Activated naive CD8-positive, alpha-beta T cell treated with anti-CD3 and anti-CD28 coated beads, Interleukin-2, amount 50 U/mL, for 24 hours (primary cell): ENCODE data around the gene ZNF782.
"Not testable (repeated sequence)": the region's sequence is repeated elsewhere in the genome, so short reads cannot be mapped to it uniquely, and the experiment has no call there.

Source experiments
- ATAC-seq: fragments of 150-1000 bp; cut with Tn5 transposase; one replicate; pipeline ENCODE4 v1.10.0; 2021
- DNase-seq: peaks from one replicate; pipeline ENCODE4 v3.0.0; 2021
- H3K27ac Mint-ChIP-seq: one replicate; pipeline ENCODE4 v1.8.0; 2021; ENCODE audit warnings: mild to moderate bottlenecking, mixed read lengths
- H3K27me3 Mint-ChIP-seq: one replicate; pipeline ENCODE4 v1.8.0; 2021; ENCODE audit warnings: mixed read lengths
- H3K36me3 Mint-ChIP-seq: one replicate; pipeline ENCODE4 v1.8.0; 2021; ENCODE audit warnings: low read depth, mixed read lengths
- H3K4me1 Mint-ChIP-seq: one replicate; pipeline ENCODE4 v1.8.0; 2021; ENCODE audit warnings: mixed read lengths
- H3K4me3 Mint-ChIP-seq: one replicate; pipeline ENCODE4 v1.8.0; 2021; ENCODE audit warnings: mild to moderate bottlenecking, moderate library complexity, mixed read lengths
- H3K9me3 Mint-ChIP-seq: one replicate; pipeline ENCODE4 v1.8.0; 2021; ENCODE audit warnings: mixed read lengths

The ZNF782 gene

GRCh38 chr9:96865240-96865639, 10.9 kb upstream of the ZNF782 start:
- not testable (repeated sequence) for H3K36me3 Mint-ChIP-seq, DNase-seq, H3K27me3 Mint-ChIP-seq, H3K9me3 Mint-ChIP-seq, H3K27ac Mint-ChIP-seq, ATAC-seq, H3K4me3 Mint-ChIP-seq, H3K4me1 Mint-ChIP-seq

- H3K9me3 Mint-ChIP-seq = no peaks in the 10 kb centered on the region
- H3K4me1 Mint-ChIP-seq = peaks cover 19% of the 10 kb centered on the region
- peaks cover 7% of the 10 kb centered on the region for H3K27me3 Mint-ChIP-seq
- H3K4me3 Mint-ChIP-seq = no peak overlapping the region
- DNase-seq = no peak
- ATAC-seq = no peak
- no peaks in the 10 kb centered on the region for H3K36me3 Mint-ChIP-seq
- no peak overlapping the region for H3K27ac Mint-ChIP-seq
These were observed 5.3 kb upstream of the ZNF782 start for GRCh38 chr9:96859461-96860198.

- Mint-ChIP-seq H3K36me3 (peaks cover 3% of the 10 kb centered on the region), H3K4me3 (no peak overlapping the region), H3K27me3 (peaks cover 11% of the 10 kb centered on the region), H3K27ac (no peak overlapping the region), H3K9me3 (no peaks in the 10 kb centered on the region), H3K4me1 (peaks cover 23% of the 10 kb centered on the region)
- no peak for DNase-seq
- ATAC-seq = no peak
These were observed 4.4 kb upstream of the ZNF782 start for GRCh38 chr9:96858670-96859069.

DNA sequence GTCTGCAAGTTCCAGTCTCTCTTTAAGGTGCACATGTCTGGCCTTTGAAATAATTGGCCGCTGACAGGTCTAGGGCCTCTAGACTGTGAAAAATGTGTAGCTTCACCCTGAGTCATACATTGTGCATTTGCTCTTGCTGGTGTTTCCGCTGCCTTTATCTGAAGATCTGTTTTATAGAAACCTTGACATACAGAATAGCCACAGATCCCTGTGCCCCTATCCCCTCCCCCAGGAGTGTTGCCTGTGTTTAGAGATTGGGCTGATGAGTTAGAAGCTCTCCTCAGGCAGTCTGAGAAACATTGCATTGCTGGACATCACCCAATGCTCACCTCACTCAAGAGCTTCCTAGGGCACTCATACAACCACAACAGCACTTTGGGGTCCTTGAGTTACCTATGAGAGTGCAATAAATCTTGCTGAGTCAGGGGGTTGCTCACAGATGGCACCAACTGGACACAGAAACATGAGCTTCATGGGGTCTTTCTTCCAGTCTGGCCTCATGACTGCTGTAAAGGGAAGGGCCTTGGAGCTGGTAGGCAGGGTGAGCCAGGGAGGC, 3.8 kb upstream of the ZNF782 start:
- H3K4me1 Mint-ChIP-seq = peaks cover 28% of the 10 kb centered on the region
- ATAC-seq = peak; percentile 18
- H3K27ac Mint-ChIP-seq = no peak overlapping the region
- H3K4me3 Mint-ChIP-seq = no peak overlapping the region
- peaks cover 3% of the 10 kb centered on the region for H3K36me3 Mint-ChIP-seq
- peaks cover 11% of the 10 kb centered on the region for H3K27me3 Mint-ChIP-seq
- H3K9me3 Mint-ChIP-seq = no peaks in the 10 kb centered on the region
- DNase-seq = no peak

DNA sequence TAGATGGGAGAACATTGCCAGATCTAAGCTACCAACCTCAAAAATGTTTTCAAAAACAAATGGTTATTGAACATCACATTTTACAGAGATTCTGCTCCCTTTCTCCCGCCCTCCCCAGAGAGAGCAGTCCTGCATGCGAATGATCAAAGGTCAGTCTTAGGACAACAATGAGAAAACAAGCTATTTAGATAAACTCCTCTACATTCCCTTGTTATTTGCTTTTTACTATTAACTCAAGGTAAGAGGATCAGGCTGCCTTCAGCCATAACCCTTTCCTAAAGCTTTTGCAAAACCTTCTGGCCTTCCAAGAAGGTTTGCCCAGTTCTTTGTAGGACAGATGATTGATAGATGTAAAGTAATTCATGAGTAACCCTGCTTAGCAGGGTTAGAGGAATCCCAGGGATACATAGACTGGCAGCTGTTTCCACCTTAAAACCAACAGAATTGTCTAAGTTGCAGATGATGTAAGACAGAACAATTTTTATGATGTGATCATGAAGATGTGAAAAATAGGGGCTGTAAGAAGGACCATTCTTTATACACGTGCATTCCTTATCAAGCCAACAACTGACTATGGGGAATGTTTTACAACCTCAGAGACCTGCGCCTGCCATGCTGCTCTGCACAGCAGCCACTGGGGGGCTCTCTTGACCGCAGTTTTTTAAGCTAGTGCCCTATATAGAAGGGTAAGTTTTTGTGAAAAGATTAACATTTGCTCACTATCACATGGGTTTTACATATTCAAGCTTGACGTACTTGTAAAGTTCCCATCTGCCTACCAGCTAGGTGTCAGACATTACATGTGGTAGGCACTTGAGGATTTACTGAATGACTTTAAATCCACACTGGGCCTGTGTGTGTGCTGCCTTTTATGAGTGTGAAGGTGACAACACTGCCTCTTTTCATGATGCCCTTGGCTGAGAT, 2.3 kb upstream of the ZNF782 start:
- Mint-ChIP-seq H3K27me3 (peaks cover 11% of the 10 kb centered on the region), H3K4me1 (peaks cover 43% of the 10 kb centered on the region), H3K36me3 (peaks cover 7% of the 10 kb centered on the region), H3K27ac (no peak overlapping the region), H3K9me3 (no peaks in the 10 kb centered on the region), H3K4me3 (no peak overlapping the region)
- ATAC-seq (peak; percentile 70), DNase-seq (peak; percentile 74)

DNA sequence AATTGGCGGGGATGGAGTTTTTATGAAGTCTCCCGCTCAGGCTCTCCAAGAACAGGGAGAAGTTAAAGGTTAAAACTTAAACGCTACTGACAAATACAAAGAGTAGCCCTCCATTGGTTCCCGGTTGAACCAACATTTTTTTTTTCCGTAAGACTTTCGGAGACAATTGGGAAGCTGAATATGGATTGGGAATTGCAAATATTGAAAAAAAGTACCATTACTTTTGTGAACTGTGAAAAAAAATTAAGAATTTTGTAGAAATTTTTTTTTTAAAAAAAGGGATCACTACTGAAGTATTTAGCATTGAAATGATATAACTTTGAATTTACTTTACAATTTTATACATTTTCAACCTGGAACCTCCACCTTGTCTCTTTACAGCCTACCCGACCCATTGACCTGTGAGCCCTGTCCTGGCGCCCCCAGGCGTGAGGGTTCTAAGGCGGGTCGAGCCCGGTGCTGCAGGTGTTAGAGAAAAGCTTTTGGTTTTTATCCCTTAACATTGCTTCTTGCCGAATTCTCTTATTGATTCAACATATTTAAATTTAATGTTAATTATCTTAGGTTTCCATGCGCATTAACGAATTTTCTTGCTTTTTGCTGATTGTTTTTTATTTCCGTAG, 448 bp upstream of the ZNF782 start:
- H3K36me3 Mint-ChIP-seq = peaks cover 12% of the 10 kb centered on the region
- peaks cover 4% of the 10 kb centered on the region for H3K9me3 Mint-ChIP-seq
- H3K27ac Mint-ChIP-seq = peak overlapping the region; percentile 99
- DNase-seq = no peak
- H3K27me3 Mint-ChIP-seq = peaks cover 11% of the 10 kb centered on the region
- H3K4me3 Mint-ChIP-seq = peak overlapping the region; percentile 100
- H3K4me1 Mint-ChIP-seq = peaks cover 50% of the 10 kb centered on the region
- ATAC-seq = no peak

GRCh38 chr9:96852676-96853075, 1.6 kb downstream of the ZNF782 start:
- H3K4me3 Mint-ChIP-seq = peak overlapping the region; percentile 100
- ATAC-seq = no peak
- peaks cover 57% of the 10 kb centered on the region for H3K4me1 Mint-ChIP-seq
- peaks cover 12% of the 10 kb centered on the region for H3K9me3 Mint-ChIP-seq
- no peak for DNase-seq
- peaks cover 30% of the 10 kb centered on the region for H3K36me3 Mint-ChIP-seq
- peak overlapping the region; percentile 39 for H3K27ac Mint-ChIP-seq
- peaks cover 11% of the 10 kb centered on the region for H3K27me3 Mint-ChIP-seq

DNA sequence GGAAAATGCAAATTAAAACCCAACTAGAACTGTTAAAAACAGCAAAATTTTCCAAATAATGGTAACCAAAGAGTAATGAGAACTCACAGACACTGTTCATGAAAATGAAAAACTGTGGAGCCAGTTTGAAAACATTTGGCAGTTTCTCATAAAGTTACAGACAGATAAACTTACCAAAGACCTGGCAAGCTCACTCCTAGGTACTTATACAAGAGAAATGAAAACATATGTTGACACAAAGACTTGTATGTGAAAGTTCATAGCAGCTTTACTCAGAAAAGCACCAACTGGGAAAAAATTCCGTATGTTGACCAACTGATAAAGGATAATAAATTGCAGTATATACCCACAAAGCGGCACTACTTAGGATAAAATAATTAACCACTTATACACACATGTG, 10.3 kb downstream of the ZNF782 start:
- Mint-ChIP-seq H3K9me3 (peaks cover 52% of the 10 kb centered on the region), H3K36me3 (peaks cover 89% of the 10 kb centered on the region), H3K27ac (no peak overlapping the region), H3K4me3 (no peak overlapping the region), H3K27me3 (no peaks in the 10 kb centered on the region), H3K4me1 (peaks cover 29% of the 10 kb centered on the region)
- DNase-seq (no peak), ATAC-seq (no peak)

DNA sequence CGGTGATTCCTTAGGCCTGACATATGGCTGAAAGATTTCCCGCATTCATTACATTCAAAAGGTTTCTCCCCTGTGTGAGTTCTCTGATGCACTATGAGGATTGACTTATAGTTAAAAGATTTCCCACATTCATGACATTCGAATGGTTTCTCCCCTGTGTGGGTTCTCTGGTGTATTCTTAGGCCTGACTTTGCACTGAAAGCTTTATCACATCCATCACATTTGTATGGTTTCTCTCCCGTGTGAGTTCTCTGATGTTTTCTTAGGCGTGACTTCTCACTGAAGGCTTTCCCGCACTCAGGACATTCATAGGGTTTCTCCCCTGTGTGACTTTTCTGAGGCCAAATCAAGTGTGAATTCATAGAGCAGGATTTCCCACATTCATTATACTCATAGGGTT, 35.8 kb downstream of the ZNF782 start:
- H3K4me1 Mint-ChIP-seq = no peaks in the 10 kb centered on the region
- H3K9me3 Mint-ChIP-seq = peaks cover 77% of the 10 kb centered on the region
- H3K36me3 Mint-ChIP-seq = peaks cover 85% of the 10 kb centered on the region
- ATAC-seq = no peak
- H3K27me3 Mint-ChIP-seq = no peaks in the 10 kb centered on the region
- no peak for DNase-seq
- H3K4me3 Mint-ChIP-seq = no peak overlapping the region
- H3K27ac Mint-ChIP-seq = peak overlapping the region; percentile 14

DNA sequence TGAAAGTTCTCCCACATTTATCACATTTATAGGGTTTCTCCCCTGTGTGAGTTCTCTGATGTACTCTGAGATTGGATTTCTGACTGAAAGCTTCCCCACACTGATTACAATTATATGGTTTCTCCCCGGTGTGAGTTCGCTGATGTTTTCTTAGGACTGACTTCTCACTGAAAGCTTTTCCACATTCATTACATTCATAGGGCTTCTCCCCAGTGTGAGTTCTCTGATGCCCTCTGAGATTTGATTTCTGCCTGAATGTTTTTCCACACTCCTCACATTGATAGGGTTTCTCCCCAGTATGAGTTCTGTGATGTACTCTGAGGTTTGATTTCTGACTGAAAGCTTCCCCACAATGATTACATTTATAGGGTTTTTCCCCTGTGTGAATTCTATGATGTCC, 36.3 kb downstream of the ZNF782 start:
- Mint-ChIP-seq H3K4me1 (no peaks in the 10 kb centered on the region), H3K27ac (peak overlapping the region; percentile 14), H3K9me3 (peaks cover 80% of the 10 kb centered on the region), H3K27me3 (no peaks in the 10 kb centered on the region), H3K36me3 (peaks cover 80% of the 10 kb centered on the region), H3K4me3 (no peak overlapping the region)
- no peak for DNase-seq
- no peak for ATAC-seq

DNA sequence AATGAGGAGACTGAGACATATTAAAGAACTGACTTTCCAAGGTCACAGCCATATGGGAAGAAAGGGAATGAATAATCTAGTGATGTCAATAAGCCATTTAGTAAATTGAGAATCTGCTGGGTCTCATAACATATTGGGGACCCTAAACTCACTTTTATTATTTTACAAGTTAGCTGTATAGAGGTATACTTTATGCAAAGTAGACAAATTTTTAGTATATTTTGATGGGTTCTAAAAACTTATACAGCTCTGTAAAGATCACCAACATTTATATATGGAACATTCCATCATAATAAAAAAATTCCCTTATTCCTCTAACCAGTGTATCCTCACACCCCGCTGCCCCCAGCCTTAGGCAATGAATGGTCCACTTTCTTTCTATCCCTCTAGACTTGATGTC, 40.7 kb downstream of the ZNF782 start:
- DNase-seq (no peak), ATAC-seq (no peak)
- Mint-ChIP-seq H3K36me3 (peaks cover 52% of the 10 kb centered on the region), H3K4me1 (no peaks in the 10 kb centered on the region), H3K9me3 (peaks cover 83% of the 10 kb centered on the region), H3K27me3 (no peaks in the 10 kb centered on the region), H3K27ac (no peak overlapping the region), H3K4me3 (no peak overlapping the region)

- not testable (repeated sequence) for ATAC-seq, H3K27me3 Mint-ChIP-seq, H3K27ac Mint-ChIP-seq, H3K4me3 Mint-ChIP-seq, DNase-seq, H3K4me1 Mint-ChIP-seq
- Mint-ChIP-seq H3K36me3 (peaks cover 66% of the 10 kb centered on the region), H3K9me3 (peaks cover 48% of the 10 kb centered on the region)
These were observed 55.4 kb downstream of the ZNF782 start for GRCh38 chr9:96798959-96799358.

GRCh38 chr9:96784021-96784420, 70.3 kb downstream of the ZNF782 start:
- no peak overlapping the region for H3K27ac Mint-ChIP-seq
- DNase-seq (no peak), ATAC-seq (no peak)
- H3K36me3 Mint-ChIP-seq = peaks cover 36% of the 10 kb centered on the region
- peaks cover 13% of the 10 kb centered on the region for H3K4me1 Mint-ChIP-seq
- no peaks in the 10 kb centered on the region for H3K27me3 Mint-ChIP-seq
- no peak overlapping the region for H3K4me3 Mint-ChIP-seq
- peaks cover 49% of the 10 kb centered on the region for H3K9me3 Mint-ChIP-seq

DNA sequence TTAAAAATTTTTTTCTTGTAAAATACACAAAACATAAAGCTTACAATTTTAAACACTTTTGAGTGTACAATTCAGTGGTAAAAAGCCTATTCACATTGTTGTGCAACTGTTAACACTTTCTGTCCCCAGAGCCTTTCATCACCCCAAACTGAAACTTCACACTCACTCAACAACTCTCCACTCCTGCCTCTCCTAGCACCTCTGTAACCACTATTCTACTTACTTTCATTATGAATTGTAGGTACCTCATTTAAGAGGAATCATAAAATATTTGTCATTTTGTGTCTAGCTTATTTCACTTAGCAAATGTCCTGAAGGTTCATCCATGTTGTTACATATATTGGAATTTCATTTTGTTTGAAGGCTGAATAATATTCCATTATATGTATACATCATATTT, 72.1 kb downstream of the ZNF782 start:
- no peak overlapping the region for H3K27ac Mint-ChIP-seq
- no peak for DNase-seq
- H3K4me3 Mint-ChIP-seq = no peak overlapping the region
- peaks cover 35% of the 10 kb centered on the region for H3K9me3 Mint-ChIP-seq
- peak; percentile 48 for ATAC-seq
- peaks cover 28% of the 10 kb centered on the region for H3K36me3 Mint-ChIP-seq
- H3K4me1 Mint-ChIP-seq = peaks cover 23% of the 10 kb centered on the region
- no peaks in the 10 kb centered on the region for H3K27me3 Mint-ChIP-seq
